ENCODE measurements around the gene HRCT1.

HRCT1 gene

DNA sequence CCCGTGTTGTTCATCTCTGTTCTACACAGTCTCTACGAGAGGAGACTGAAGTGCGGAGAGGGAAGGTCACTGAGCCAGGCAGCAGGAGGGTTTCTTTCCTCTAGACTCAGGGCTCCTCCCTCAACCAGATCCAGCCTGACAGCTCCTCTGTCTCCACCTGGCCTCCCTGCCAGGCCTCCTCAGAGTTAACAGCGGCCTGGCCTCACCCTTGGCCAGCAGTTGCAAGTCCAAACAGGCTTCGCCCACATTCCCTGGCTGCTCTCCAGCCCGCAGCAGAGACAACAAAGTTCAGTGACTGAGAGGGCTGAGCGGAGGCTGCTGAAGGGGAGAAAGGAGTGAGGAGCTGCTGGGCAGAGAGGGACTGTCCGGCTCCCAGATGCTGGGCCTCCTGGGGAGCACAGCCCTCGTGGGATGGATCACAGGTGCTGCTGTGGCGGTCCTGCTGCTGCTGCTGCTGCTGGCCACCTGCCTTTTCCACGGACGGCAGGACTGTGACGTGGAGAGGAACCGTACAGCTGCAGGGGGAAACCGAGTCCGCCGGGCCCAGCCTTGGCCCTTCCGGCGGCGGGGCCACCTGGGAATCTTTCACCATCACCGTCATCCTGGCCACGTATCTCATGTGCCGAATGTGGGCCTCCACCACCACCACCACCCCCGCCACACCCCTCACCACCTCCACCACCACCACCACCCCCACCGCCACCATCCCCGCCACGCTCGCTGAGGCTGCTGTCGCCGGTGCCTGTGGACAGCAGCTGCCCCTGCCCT lies at the start of gene HRCT1:
Gene HRCT1, plus strand, starts transcription at position 291 of the 768 bp plus-strand sequence. Its CDS starts 86 bp downstream, at position 377.
- TF ChIP-seq ELF4 (IDR thresholded peaks at IDR 0.05) (no peak), TARDBP (IDR thresholded peaks at IDR 0.05) (no peak), FOXA1 (IDR thresholded peaks at IDR 0.05) (no peak), BHLHE40 (IDR thresholded peaks at IDR 0.05; ENCODE audit: borderline replicate concordance) (no peak), FOXK2 (IDR thresholded peaks at IDR 0.05) (no peak), FOXM1 (IDR thresholded peaks at IDR 0.05; ENCODE audit: borderline replicate concordance) (no peak), CTBP1 (IDR thresholded peaks at IDR 0.05; ENCODE audit: borderline replicate concordance) (no peak), SP1 (IDR thresholded peaks at IDR 0.05) (no peak), HDGF (IDR thresholded peaks at IDR 0.05; ENCODE audit: borderline replicate concordance) (no peak), ZNF384 (IDR thresholded peaks at IDR 0.05) (no peak), NFRKB (IDR thresholded peaks at IDR 0.05) (no peak), PKNOX1 (IDR thresholded peaks at IDR 0.05) (no peak), L3MBTL2 (conservative IDR thresholded peaks at IDR 0.05) (no peak), SUZ12 (IDR thresholded peaks at IDR 0.05) (no peak), LEF1 (IDR thresholded peaks at IDR 0.05; ENCODE audit: borderline replicate concordance) (no peak), ARNT (IDR thresholded peaks at IDR 0.05) (no peak)
- POLR2A ChIA-PET, result no interaction called here
- CTCF ChIA-PET, result interaction anchor here (0.8 kb wide), 1 partner anchor 15 kb away, joined by 4 read pairs; no protein-coding TSS in a partner anchor
- no peak for DNase-seq (ENCODE audit: extremely low spot score)

DNA sequence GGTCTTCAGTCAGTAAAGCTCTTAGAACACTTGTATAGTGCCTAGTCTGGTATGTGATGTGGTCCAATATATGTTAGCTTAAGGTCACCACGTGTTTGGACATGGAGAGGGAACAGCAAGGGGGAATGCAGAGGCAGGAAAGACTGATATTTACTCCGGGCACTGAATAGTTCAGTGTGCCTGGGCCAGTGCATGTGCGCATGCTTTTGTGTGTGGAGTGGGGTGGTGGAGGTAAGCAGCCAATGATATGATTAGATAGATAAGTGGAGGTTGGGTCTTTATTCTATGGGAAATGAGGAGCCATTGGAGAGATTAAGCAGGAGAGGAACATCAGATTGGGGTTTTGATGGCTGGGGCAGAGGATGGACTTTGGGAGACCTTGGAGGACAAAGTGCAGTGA lies 49.8 kb upstream of the HRCT1 start:
- POLR2A ChIA-PET, result no interaction called here
- DNase-seq (ENCODE audit: extremely low spot score), result no peak
- TF ChIP-seq ZNF384 (IDR thresholded peaks at IDR 0.05) (no peak), PKNOX1 (IDR thresholded peaks at IDR 0.05) (no peak), SP1 (IDR thresholded peaks at IDR 0.05) (no peak), CTBP1 (IDR thresholded peaks at IDR 0.05; ENCODE audit: borderline replicate concordance) (no peak), HDGF (IDR thresholded peaks at IDR 0.05; ENCODE audit: borderline replicate concordance) (no peak), FOXK2 (IDR thresholded peaks at IDR 0.05) (no peak), TARDBP (IDR thresholded peaks at IDR 0.05) (no peak), FOXM1 (IDR thresholded peaks at IDR 0.05; ENCODE audit: borderline replicate concordance) (no peak), ARNT (IDR thresholded peaks at IDR 0.05) (no peak), FOXA1 (IDR thresholded peaks at IDR 0.05) (no peak), LEF1 (IDR thresholded peaks at IDR 0.05; ENCODE audit: borderline replicate concordance) (no peak)
- CTCF ChIA-PET, result no interaction called here

DNA sequence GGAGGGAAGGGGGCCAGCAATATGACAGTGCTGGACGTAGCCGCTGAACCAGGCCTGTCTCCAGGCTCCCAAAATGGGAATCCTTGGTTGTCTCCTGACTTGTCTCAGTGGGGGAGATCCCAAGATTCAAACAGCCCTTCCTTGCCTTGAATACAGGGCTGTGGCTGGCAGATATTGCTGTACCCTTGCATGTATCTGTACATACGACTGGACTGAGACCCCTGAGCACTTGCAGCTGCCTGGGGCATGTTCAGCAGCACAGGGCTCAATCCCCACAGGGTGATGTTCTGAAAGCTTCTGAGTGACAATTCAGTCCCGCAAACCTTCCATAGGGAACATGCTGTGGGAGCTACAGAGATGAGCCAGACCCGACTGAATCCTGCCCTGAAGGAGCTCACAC lies 49.1 kb upstream of the HRCT1 start:
- ChIA-PET POLR2A (no interaction called here), CTCF (interaction anchor here (0.6 kb wide), 1 partner anchor 11 kb away, joined by 4 read pairs; no protein-coding TSS in a partner anchor)
- no peak for DNase-seq (ENCODE audit: extremely low spot score)
- TF ChIP-seq BHLHE40 (IDR thresholded peaks at IDR 0.05; ENCODE audit: borderline replicate concordance), result no peak
- no peak for TF ChIP-seq CTBP1 (IDR thresholded peaks at IDR 0.05; ENCODE audit: borderline replicate concordance)
- TF ChIP-seq L3MBTL2 (conservative IDR thresholded peaks at IDR 0.05), result no peak
- no peak for TF ChIP-seq ELF4 (IDR thresholded peaks at IDR 0.05)
- TF ChIP-seq SUZ12 (IDR thresholded peaks at IDR 0.05), result no peak
- no peak for TF ChIP-seq FOXA1 (IDR thresholded peaks at IDR 0.05)
- no peak for TF ChIP-seq FOXM1 (IDR thresholded peaks at IDR 0.05; ENCODE audit: borderline replicate concordance)
- no peak for TF ChIP-seq LEF1 (IDR thresholded peaks at IDR 0.05; ENCODE audit: borderline replicate concordance)
- no peak for TF ChIP-seq ARNT (IDR thresholded peaks at IDR 0.05)
- TF ChIP-seq HDGF (IDR thresholded peaks at IDR 0.05; ENCODE audit: borderline replicate concordance), result no peak
- no peak for TF ChIP-seq ZNF384 (IDR thresholded peaks at IDR 0.05)
- no peak for TF ChIP-seq NFRKB (IDR thresholded peaks at IDR 0.05)
- no peak for TF ChIP-seq TARDBP (IDR thresholded peaks at IDR 0.05)
- no peak for TF ChIP-seq PKNOX1 (IDR thresholded peaks at IDR 0.05)
- no peak for TF ChIP-seq SP1 (IDR thresholded peaks at IDR 0.05)

DNA sequence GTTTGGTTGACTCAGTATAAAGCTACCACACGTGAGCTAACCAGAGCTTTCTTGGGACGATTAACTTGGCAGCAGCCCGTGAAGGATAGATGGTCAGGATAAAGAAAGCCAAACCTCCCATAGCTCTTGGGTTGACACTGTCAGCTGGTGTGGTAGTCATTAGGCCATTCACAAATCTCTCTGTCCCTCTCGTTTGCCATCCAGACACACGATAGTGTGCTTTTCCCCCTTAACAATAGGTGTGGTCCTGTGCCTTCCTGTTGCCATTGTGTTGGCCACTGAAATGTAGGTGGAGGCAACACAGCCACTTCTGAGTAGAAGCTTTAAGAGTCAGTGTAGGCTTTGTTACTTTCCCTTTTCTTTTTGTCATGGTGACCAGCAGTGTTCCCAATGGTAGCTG lies 47.5 kb upstream of the HRCT1 start:
- POLR2A ChIA-PET, result no interaction called here
- CTCF ChIA-PET, result no interaction called here
- DNase-seq (ENCODE audit: extremely low spot score), result no peak
- no peak for TF ChIP-seq FOXA1 (IDR thresholded peaks at IDR 0.05)
- no peak for TF ChIP-seq SUZ12 (IDR thresholded peaks at IDR 0.05)
- no peak for TF ChIP-seq L3MBTL2 (conservative IDR thresholded peaks at IDR 0.05)
- no peak for TF ChIP-seq SP1 (IDR thresholded peaks at IDR 0.05)
- no peak for TF ChIP-seq HDGF (IDR thresholded peaks at IDR 0.05; ENCODE audit: borderline replicate concordance)
- TF ChIP-seq FOXM1 (IDR thresholded peaks at IDR 0.05; ENCODE audit: borderline replicate concordance), result no peak
- TF ChIP-seq BHLHE40 (IDR thresholded peaks at IDR 0.05; ENCODE audit: borderline replicate concordance), result no peak
- TF ChIP-seq PKNOX1 (IDR thresholded peaks at IDR 0.05), result no peak
- TF ChIP-seq FOXK2 (IDR thresholded peaks at IDR 0.05), result no peak
- TF ChIP-seq CTBP1 (IDR thresholded peaks at IDR 0.05; ENCODE audit: borderline replicate concordance), result no peak
- no peak for TF ChIP-seq NFRKB (IDR thresholded peaks at IDR 0.05)
- TF ChIP-seq ARNT (IDR thresholded peaks at IDR 0.05), result no peak
- TF ChIP-seq ELF4 (IDR thresholded peaks at IDR 0.05), result no peak
- no peak for TF ChIP-seq TARDBP (IDR thresholded peaks at IDR 0.05)
- TF ChIP-seq ZNF384 (IDR thresholded peaks at IDR 0.05), result no peak
- TF ChIP-seq LEF1 (IDR thresholded peaks at IDR 0.05; ENCODE audit: borderline replicate concordance), result no peak

Measured in HEK293T (cell line).